GM21723 (cell line): Measurements from ENCODE around the gene TBCC.

Source experiments
- ATAC-seq: cut with Tn5 transposase; IDR thresholded peaks from one replicate; pipeline ENCODE4 v1.9.1; 2021; ENCODE audit warnings: mild to moderate bottlenecking, moderate library complexity; ENCODE audit not compliant: unreplicated experiment

The TBCC gene

DNA sequence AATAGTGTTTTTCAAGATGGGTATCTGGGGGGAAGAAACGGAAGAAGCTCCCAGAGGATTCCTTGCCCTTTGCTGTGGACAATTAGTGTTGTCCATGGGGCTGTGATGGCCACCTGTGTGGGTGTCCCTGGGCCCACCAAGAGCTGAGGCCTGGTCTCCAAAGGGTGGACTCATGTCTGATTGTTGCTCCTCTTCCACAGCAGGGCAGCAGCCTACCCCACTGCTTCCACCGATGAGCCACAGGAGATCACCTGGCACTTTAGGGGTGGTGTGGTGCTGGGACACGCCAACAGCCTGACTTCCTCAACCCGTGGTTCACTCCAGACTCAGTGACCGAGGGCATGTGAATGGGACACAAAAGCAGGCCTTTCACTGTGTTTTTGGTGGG is 48.6 kb downstream of the TBCC start:
- ATAC-seq, result no peak

DNA sequence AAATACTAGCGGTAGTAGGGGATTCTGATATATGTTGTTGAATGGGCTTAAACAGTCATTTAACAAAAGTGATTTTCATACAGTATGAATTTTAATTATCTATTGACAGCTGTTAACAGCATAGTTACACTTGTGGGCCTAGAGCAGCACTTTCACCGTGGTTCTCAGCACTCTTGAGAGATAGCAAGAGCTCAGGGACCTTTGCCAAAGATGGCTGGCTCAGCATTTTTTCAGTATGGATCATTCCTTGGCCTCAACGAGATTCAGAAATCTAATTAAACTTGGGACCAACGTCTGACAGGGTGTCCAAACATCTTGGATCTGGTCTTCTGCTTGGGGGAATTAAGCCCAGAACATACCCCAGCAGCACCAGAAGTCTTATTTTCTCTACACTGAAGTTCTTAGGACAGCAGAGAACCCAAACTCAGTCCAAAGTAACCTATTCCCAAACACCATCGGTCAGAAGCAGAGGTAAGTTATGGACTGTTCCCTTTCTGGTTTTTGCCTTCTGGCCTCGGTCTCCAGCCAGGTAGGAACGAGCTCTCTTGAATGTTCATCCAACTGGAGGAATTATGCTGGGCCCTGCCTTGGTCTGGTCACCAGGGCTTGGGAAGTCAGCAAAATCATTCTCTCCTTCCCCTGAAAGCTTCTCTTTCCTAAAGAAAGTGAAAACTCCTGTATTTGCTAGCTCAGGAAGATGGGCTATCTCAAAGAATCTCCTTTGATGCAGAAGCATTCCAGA is 49.2 kb downstream of the TBCC start:
- no peak for ATAC-seq

DNA sequence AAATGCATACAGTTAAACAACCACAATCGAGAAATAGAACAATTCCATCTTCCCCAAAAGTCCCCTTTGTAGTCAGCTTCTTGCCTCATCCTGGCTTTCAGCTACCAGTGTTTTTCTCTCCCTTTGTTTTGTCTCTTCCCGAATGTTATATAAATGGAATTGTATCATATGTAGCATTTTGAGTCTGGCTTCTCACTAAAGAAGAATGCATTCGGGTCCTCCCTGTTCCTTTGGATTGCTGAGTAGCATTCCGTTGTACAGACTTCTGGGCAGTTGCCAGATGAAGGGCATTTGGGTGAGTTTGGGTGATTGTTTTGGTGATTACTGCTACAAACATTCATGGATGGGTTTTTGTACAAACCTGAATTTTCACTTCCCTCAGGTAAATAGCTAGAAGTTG is 51.3 kb downstream of the TBCC start:
- ATAC-seq, result no peak
